ENCODE data around the gene RCAN2.

Gene RCAN2

GRCh38 chr6:46353528-46353927 lies 137.7 kb downstream of the RCAN2 start:
- H3K4me3 ChIP-seq (ENCODE audit: low read depth, low read length) = no peak overlapping the region
- no peak for TF ChIP-seq CTCF (IDR thresholded peaks at IDR 0.05; ENCODE audit: low read depth, low read length)
- no peak for DNase-seq (ENCODE audit: low read depth, low spot score)
- in situ Hi-C loops (cut with HindIII; ENCODE audit: low sequenced_read_pairs) = no loop called here

- H3K4me3 ChIP-seq (ENCODE audit: low read depth, low read length) = no peak overlapping the region
- DNase-seq (ENCODE audit: low read depth, low spot score) = no peak
- no peak for TF ChIP-seq CTCF (IDR thresholded peaks at IDR 0.05; ENCODE audit: low read depth, low read length)
- in situ Hi-C loops (cut with HindIII; ENCODE audit: low sequenced_read_pairs) = no loop called here
Measured at GRCh38 chr6:46352541-46353268, 138.5 kb downstream of the RCAN2 start.

GRCh38 chr6:46350714-46351113 lies 140.5 kb downstream of the RCAN2 start:
- DNase-seq (ENCODE audit: low read depth, low spot score) = no peak
- in situ Hi-C loops (cut with HindIII; ENCODE audit: low sequenced_read_pairs) = no loop called here
- TF ChIP-seq CTCF (IDR thresholded peaks at IDR 0.05; ENCODE audit: low read depth, low read length) = no peak
- H3K4me3 ChIP-seq (ENCODE audit: low read depth, low read length) = no peak overlapping the region

- H3K4me3 ChIP-seq (ENCODE audit: low read depth, low read length) = no peak overlapping the region
- no peak for TF ChIP-seq CTCF (IDR thresholded peaks at IDR 0.05; ENCODE audit: low read depth, low read length)
- no peak for DNase-seq (ENCODE audit: low read depth, low spot score)
- in situ Hi-C loops (cut with HindIII; ENCODE audit: low sequenced_read_pairs) = no loop called here
Measured at GRCh38 chr6:46347669-46348068, 143.6 kb downstream of the RCAN2 start.

- in situ Hi-C loops (cut with HindIII; ENCODE audit: low sequenced_read_pairs) = no loop called here
- no peak for DNase-seq (ENCODE audit: low read depth, low spot score)
- H3K4me3 ChIP-seq (ENCODE audit: low read depth, low read length) = no peak overlapping the region
- no peak for TF ChIP-seq CTCF (IDR thresholded peaks at IDR 0.05; ENCODE audit: low read depth, low read length)
Measured at GRCh38 chr6:46340246-46340645, 151.0 kb downstream of the RCAN2 start.

GRCh38 chr6:46338131-46338530 lies 153.1 kb downstream of the RCAN2 start:
- in situ Hi-C loops (cut with HindIII; ENCODE audit: low sequenced_read_pairs) = no loop called here
- DNase-seq (ENCODE audit: low read depth, low spot score) = no peak
- no peak overlapping the region for H3K4me3 ChIP-seq (ENCODE audit: low read depth, low read length)
- no peak for TF ChIP-seq CTCF (IDR thresholded peaks at IDR 0.05; ENCODE audit: low read depth, low read length)

Data from astrocyte of the spinal cord (primary cell).